OCI-LY1 (cell line): ENCODE measurements around the gene AADACL2.

Experiments used
- H2AFZ ChIP-seq: fragments of 200-600 bp; sonication (generic), shearing (Covaris generic); 2 replicates; pipeline ENCODE4 v1.6.0; 2014; ENCODE audit warnings: antibody characterized with exemption, mild to moderate bottlenecking, low read length
- H3F3A ChIP-seq: fragments of 200-600 bp; sonication (generic), shearing (Covaris generic); 2 replicates; pipeline ENCODE4 v1.6.0; 2014; ENCODE audit warnings: mild to moderate bottlenecking, antibody characterized with exemption, low read length, moderate library complexity; ENCODE audit not compliant: insufficient read depth
- H3K27ac ChIP-seq: fragments of 200-600 bp; sonication (generic); 2 replicates; pipeline ENCODE4 v1.5.1; 2014; ENCODE audit warnings: low read length, mixed run types, mild to moderate bottlenecking, low read depth; ENCODE audit not compliant: poor library complexity, severe bottlenecking
- H3K27me3 ChIP-seq: fragments of 200-600 bp; sonication (generic); 2 replicates; pipeline ENCODE4 v1.6.0; 2014; ENCODE audit warnings: antibody characterized with exemption, mild to moderate bottlenecking, low read length, moderate library complexity; ENCODE audit not compliant: insufficient read depth
- H3K36me3 ChIP-seq: fragments of 200-600 bp; sonication (generic); 2 replicates; pipeline ENCODE4 v1.6.1; 2014; ENCODE audit warnings: mild to moderate bottlenecking, antibody characterized with exemption, low read length, moderate library complexity, mixed read lengths; ENCODE audit not compliant: insufficient read depth
- H3K4me1 ChIP-seq: fragments of 200-600 bp; sonication (generic); 2 replicates; pipeline ENCODE4 v1.5.1; 2014; ENCODE audit warnings: mild to moderate bottlenecking, low read length, moderate library complexity; ENCODE audit not compliant: insufficient read depth, severe bottlenecking
- H3K4me2 ChIP-seq: fragments of 200-600 bp; sonication (generic), shearing (Covaris generic); 2 replicates; pipeline ENCODE4 v1.6.1; 2014; ENCODE audit warnings: low read length
- H3K4me3 ChIP-seq: fragments of 200-600 bp; sonication (generic); 2 replicates; pipeline ENCODE4 v1.5.1; 2014; ENCODE audit warnings: low read length, low read depth, mild to moderate bottlenecking, mixed read lengths; ENCODE audit not compliant: poor library complexity, severe bottlenecking
- H3K79me2 ChIP-seq: fragments of 200-600 bp; shearing (Covaris generic); 2 replicates; pipeline ENCODE4 v1.6.1; 2016; ENCODE audit warnings: mixed run types, low read length, mixed read lengths; ENCODE audit not compliant: insufficient read depth
- H3K9ac ChIP-seq: fragments of 200-600 bp; sonication (generic), shearing (Covaris generic); 2 replicates; pipeline ENCODE4 v1.6.1; 2014; ENCODE audit warnings: mild to moderate bottlenecking, low read length, mixed read lengths
- H3K9me2 ChIP-seq: fragments of 200-600 bp; sonication (generic), shearing (Covaris generic); 2 replicates; pipeline ENCODE4 v1.6.1; 2014; ENCODE audit warnings: low read depth, mild to moderate bottlenecking, low read length, mixed read lengths
- H3K9me3 ChIP-seq: fragments of 200-600 bp; shearing (Covaris generic); 2 replicates; pipeline ENCODE4 v1.6.1; 2014; ENCODE audit warnings: low read length, mixed read lengths
- H4K20me1 ChIP-seq: fragments of 200-600 bp; sonication (generic), shearing (Covaris generic); 2 replicates; pipeline ENCODE4 v1.6.0; 2016; ENCODE audit warnings: mild to moderate bottlenecking, low read length; ENCODE audit not compliant: insufficient read depth
- CTCF ChIP-seq: fragments of 200-600 bp; sonication (generic), shearing (Covaris generic); IDR thresholded peaks from 2 replicates; pipeline ENCODE4 v1.5.1; 2017; ENCODE audit warnings: mild to moderate bottlenecking, antibody characterized with exemption, low read length, moderate library complexity, mixed read lengths
- EZH2 ChIP-seq: fragments of 200-600 bp; sonication (generic), shearing (Covaris generic); IDR thresholded peaks from 2 replicates; pipeline ENCODE4 v1.8.0; 2017; ENCODE audit warnings: borderline replicate concordance, mixed run types, mild to moderate bottlenecking, antibody characterized with exemption, low read length, moderate library complexity, mixed read lengths

Gene AADACL2

DNA sequence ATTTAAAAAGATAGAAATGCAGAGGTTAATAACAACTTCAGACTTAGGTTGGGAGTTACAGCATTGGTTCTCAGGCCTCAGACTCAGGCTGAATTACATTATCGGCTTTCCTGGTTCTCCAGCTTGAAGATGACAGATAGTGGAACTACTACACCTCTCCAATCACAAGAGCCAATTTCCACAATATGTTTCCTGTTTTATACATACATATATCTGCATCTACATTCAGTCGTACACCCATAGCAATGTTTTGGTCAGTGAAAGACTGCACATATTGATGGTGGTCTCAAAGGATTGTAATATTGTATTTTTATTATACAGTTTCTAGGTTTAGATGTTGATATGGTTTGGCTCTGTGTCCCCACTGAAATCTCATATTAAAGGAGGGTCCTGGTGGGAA lies 35.4 kb downstream of the AADACL2 start:
- Histone ChIP-seq H3K4me1 (no peaks in the 10 kb centered on the region), H3K4me2 (no peak overlapping the region), H3K9ac (no peak overlapping the region), H3K9me2 (no peaks in the 10 kb centered on the region), H3K79me2 (no peaks in the 10 kb centered on the region), H2AFZ (no peak overlapping the region), H4K20me1 (no peaks in the 10 kb centered on the region), H3K36me3 (no peaks in the 10 kb centered on the region), H3K27ac (no peak overlapping the region), H3K4me3 (no peak overlapping the region), H3K9me3 (no peaks in the 10 kb centered on the region), H3K27me3 (no peaks in the 10 kb centered on the region), H3F3A (no peaks in the 10 kb centered on the region)
- TF ChIP-seq CTCF (no peak), EZH2 (no peak)

DNA sequence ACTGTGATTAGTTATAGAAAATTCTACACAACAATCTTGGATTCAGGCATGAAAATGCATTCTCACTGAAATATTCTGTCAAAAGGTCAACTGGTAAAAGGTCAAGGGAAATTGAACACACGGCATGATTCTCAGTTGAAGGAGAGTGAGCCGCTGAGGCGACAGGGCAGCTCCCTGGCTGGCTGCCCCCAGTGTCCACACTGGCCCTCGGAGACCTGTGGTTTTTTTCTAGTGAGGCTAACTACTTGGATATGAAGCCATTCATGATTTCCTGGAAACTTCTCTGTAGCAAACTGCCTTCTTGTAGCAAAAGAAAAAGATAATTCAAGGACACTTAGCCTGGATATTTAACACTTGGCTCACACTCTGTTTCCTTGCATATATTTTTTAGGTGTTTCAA lies 37.2 kb downstream of the AADACL2 start:
- H3K27ac ChIP-seq = no peak overlapping the region
- no peaks in the 10 kb centered on the region for H3K27me3 ChIP-seq
- H3K9me3 ChIP-seq = no peaks in the 10 kb centered on the region
- no peaks in the 10 kb centered on the region for H4K20me1 ChIP-seq
- no peaks in the 10 kb centered on the region for H3F3A ChIP-seq
- H3K9ac ChIP-seq = no peak overlapping the region
- H3K4me1 ChIP-seq = no peaks in the 10 kb centered on the region
- H3K79me2 ChIP-seq = no peaks in the 10 kb centered on the region
- no peak overlapping the region for H3K4me2 ChIP-seq
- no peak for TF ChIP-seq EZH2
- no peak for TF ChIP-seq CTCF
- H3K4me3 ChIP-seq = no peak overlapping the region
- H2AFZ ChIP-seq = no peak overlapping the region
- no peaks in the 10 kb centered on the region for H3K36me3 ChIP-seq
- H3K9me2 ChIP-seq = no peaks in the 10 kb centered on the region

GRCh38 chr3:151772825-151773480 lies 39.2 kb downstream of the AADACL2 start:
- no peak for TF ChIP-seq EZH2
- TF ChIP-seq CTCF = no peak
- no peaks in the 10 kb centered on the region for H3F3A ChIP-seq
- H4K20me1 ChIP-seq = no peaks in the 10 kb centered on the region
- H3K9ac ChIP-seq = no peak overlapping the region
- no peak overlapping the region for H3K4me2 ChIP-seq
- H3K27ac ChIP-seq = no peak overlapping the region
- H3K79me2 ChIP-seq = no peaks in the 10 kb centered on the region
- no peak overlapping the region for H2AFZ ChIP-seq
- no peak overlapping the region for H3K4me3 ChIP-seq
- no peaks in the 10 kb centered on the region for H3K27me3 ChIP-seq
- no peaks in the 10 kb centered on the region for H3K4me1 ChIP-seq
- H3K9me3 ChIP-seq = no peaks in the 10 kb centered on the region
- no peaks in the 10 kb centered on the region; the same call in 1 of the 2 replicates for H3K9me2 ChIP-seq
- no peaks in the 10 kb centered on the region for H3K36me3 ChIP-seq
